ENCODE data around the gene FLT3LG. TPM values are rescaled to one million over a fixed set of nuclear protein-coding genes. Genes with fewer than 3 reads are reported as not detected.

The FLT3LG gene
- total and polyA plus RNA-seq, 3 experiments from 2014 or later, result 63.9 to 148 (median 71.5) TPM

DNA sequence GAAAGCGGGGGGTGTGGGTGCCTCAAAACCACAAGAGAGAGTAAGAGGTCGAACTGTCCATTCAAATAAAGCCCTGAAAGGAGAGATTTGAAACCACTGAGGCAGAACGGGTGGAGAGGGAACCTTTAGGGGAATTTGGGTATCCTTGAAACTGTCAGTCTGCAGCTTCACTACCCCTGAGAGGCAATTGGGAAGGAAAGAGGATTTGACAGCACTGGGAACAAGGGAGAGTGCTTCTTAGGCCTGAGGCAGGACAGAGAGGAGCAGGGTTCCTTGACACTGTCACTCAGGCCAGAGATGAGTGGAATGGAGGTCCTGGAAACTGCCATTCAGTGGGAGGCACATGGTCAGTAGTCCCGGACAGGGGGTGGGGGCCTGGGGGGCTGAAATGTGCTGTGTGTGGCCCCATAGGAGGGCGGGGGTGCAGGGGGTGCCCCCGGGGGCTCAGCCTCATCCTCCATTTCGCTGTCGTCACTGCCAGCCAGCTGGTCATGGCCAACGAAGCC lies 43.8 kb upstream of the FLT3LG start:
- Histone ChIP-seq H3K36me3 (ENCODE audit: insufficient read depth, low read length) (no peaks in the 10 kb centered on the region), H3K4me1 (ENCODE audit: insufficient read depth, low read length) (peaks cover 27% of the 10 kb centered on the region), H3K9me3 (ENCODE audit: low read length) (no peaks in the 10 kb centered on the region), H3K27me3 (ENCODE audit: insufficient read depth, low read length, poor library complexity, severe bottlenecking) (peaks cover 91% of the 10 kb centered on the region), H3K4me3 (ENCODE audit: low read length) (no peak overlapping the region), H3K27ac (ENCODE audit: low read depth, low read length) (no peak overlapping the region)
- Mint-ChIP-seq H3K27me3 (peaks cover 74 to 93% of the 10 kb centered on the region in 2 donors), H3K4me1 (peaks cover 36 to 59% (median 41%) of the 10 kb centered on the region in 3 donors), H3K4me3 (no peak overlapping the region), H3K36me3 (peaks cover 0 to 4% (median 0%) of the 10 kb centered on the region in 3 donors), H3K9me3 (peaks cover 0 to 3% (median 0%) of the 10 kb centered on the region in 5 donors), H3K27ac (peak overlapping the region in 1 of 8 donors; percentile 27)
- no peak for DNase-seq
- POLR2A ChIA-PET, result no interaction called here
- CTCF ChIA-PET, result interaction anchor here (1.3 kb wide), 1 partner anchor 37 kb away, joined by 4 read pairs; no protein-coding TSS in a partner anchor

DNA sequence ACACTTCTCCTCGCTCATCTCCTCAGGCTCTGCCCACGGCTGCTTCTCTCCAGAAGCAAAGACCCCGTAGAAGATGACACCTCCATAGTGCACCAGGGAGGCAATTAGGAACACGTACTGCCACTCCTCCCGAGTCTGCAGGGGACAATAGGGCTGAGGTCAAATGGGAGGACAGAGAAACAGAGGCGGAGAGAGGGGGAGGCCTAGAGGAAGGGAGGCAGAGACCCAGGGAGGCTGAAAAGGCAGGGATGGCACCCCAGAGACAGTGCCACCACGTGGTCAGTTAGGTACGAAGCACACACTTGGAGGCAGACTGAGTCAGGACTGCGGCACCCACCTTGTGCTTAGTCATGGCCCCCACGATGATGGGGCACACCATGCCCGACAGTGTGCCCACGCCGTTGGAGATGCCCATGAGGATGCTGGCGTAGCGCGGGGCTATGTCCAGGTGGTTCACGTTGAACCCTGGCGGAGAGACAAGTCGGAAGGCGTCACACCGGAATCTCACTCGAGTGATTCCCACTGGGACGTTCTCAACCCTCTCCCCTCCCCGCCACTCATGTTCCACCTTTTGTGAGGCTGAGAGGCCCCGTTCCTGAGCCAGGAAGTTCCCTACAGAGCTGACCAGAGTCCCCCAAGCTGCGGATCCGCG lies 43.2 kb upstream of the FLT3LG start:
- Mint-ChIP-seq H3K27ac (peak overlapping the region in 1 of 8 donors; percentile 27), H3K4me3 (peak overlapping the region in 1 of 7 donors; percentile 52), H3K9me3 (peaks cover 0 to 3% (median 0%) of the 10 kb centered on the region in 5 donors), H3K36me3 (peaks cover 0 to 4% (median 0%) of the 10 kb centered on the region in 3 donors), H3K4me1 (peaks cover 34 to 53% (median 35%) of the 10 kb centered on the region in 3 donors), H3K27me3 (peaks cover 74 to 93% of the 10 kb centered on the region in 2 donors)
- POLR2A ChIA-PET, result no interaction called here
- Histone ChIP-seq H3K4me3 (ENCODE audit: low read length) (no peak overlapping the region), H3K9me3 (ENCODE audit: low read length) (no peaks in the 10 kb centered on the region), H3K36me3 (ENCODE audit: insufficient read depth, low read length) (no peaks in the 10 kb centered on the region), H3K27me3 (ENCODE audit: insufficient read depth, low read length, poor library complexity, severe bottlenecking) (peaks cover 85% of the 10 kb centered on the region), H3K27ac (ENCODE audit: low read depth, low read length) (peak overlapping the region; percentile 12), H3K4me1 (ENCODE audit: insufficient read depth, low read length) (peaks cover 25% of the 10 kb centered on the region)
- CTCF ChIA-PET, result interaction anchor here (1.4 kb wide), 1 partner anchor 39 kb away, joined by 3 read pairs; no protein-coding TSS in a partner anchor
- no peak for DNase-seq

DNA sequence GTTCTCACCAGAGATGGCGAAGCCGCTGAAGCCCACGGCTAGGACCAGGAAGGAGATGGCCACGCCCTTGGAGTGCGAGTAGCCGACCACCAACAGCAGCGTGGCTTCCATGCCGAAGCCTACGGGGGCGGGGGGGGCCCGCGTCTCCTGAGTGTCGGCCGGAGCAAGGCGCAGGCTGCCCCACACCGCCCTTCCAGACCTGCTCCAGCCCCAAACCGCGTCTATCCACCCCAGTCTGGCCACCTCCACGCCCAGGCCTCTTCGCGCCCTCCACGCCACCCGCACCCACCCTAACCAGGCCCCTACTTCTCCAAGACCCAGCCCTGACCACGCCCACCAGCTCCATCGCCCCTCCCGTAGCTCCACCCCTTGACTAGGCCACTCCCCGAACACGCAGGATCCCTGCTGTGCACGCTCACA lies 42.7 kb upstream of the FLT3LG start:
- no peak overlapping the region for H3K27ac Mint-ChIP-seq
- ChIA-PET CTCF (interaction anchor here (1.4 kb wide), 1 partner anchor 39 kb away, joined by 3 read pairs; no protein-coding TSS in a partner anchor), POLR2A (no interaction called here)
- H3K9me3 Mint-ChIP-seq, result peaks cover 0 to 3% (median 0%) of the 10 kb centered on the region in 5 donors
- Histone ChIP-seq H3K27ac (ENCODE audit: low read depth, low read length) (peak overlapping the region; percentile 12), H3K9me3 (ENCODE audit: low read length) (no peaks in the 10 kb centered on the region), H3K27me3 (ENCODE audit: insufficient read depth, low read length, poor library complexity, severe bottlenecking) (peaks cover 80% of the 10 kb centered on the region), H3K4me1 (ENCODE audit: insufficient read depth, low read length) (peaks cover 20% of the 10 kb centered on the region), H3K36me3 (ENCODE audit: insufficient read depth, low read length) (no peaks in the 10 kb centered on the region), H3K4me3 (ENCODE audit: low read length) (no peak overlapping the region)
- peaks cover 0 to 4% (median 0%) of the 10 kb centered on the region in 3 donors for H3K36me3 Mint-ChIP-seq
- peaks cover 33 to 53% (median 35%) of the 10 kb centered on the region in 3 donors for H3K4me1 Mint-ChIP-seq
- peak overlapping the region in 1 of 7 donors; percentile 26 for H3K4me3 Mint-ChIP-seq
- peaks cover 74 to 93% of the 10 kb centered on the region in 2 donors for H3K27me3 Mint-ChIP-seq
- DNase-seq, result peak in 1 of 5 donors; percentile 59

DNA sequence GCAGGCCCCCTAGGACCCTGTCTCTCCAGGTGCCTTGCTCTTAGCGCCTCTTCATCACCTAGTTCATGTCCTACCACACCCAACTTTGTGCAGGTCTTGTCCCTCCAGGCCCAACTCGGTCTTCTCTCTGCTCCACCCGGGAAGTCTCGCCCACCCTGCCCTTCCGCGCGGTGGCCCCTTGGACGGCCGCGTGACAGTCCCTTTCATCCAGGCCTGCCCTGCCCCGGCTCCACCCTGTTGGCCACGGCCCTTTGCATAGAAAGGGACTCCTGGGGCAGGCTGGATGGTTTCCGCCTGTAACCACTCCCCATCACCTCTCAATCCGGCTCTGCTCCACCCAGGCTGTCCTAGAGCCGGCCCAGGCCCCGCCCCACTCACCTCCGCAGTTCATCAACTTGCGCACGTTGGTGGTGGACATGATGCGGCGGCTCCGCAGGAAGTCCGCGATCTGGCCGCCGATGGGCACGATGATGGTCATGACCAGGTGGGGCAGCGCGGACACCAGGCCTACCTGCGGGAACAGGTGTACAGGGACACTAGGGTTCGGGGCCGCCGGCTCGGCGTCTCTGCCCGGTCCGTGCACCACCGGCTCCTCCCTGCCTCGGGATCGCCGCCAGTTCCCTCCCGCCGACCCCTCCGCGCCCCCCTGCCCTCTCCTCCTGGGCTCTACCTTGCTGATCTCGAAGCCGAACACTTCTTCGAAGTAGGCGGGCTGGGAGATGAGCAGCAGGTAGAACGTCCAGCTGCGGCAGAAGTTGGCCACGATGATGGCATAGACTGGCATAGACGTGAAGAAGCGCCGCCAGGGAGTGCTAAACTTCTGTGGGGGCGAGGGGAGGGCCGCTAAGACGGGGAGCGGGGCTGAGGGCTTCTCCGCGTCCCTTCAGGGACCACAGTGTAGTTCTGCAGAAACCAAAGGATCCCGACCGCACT lies 41.6 kb upstream of the FLT3LG start:
- peaks cover 0 to 4% (median 0%) of the 10 kb centered on the region in 3 donors for H3K36me3 Mint-ChIP-seq
- Histone ChIP-seq H3K27ac (ENCODE audit: low read depth, low read length) (no peak overlapping the region), H3K4me3 (ENCODE audit: low read length) (no peak overlapping the region), H3K9me3 (ENCODE audit: low read length) (no peaks in the 10 kb centered on the region), H3K36me3 (ENCODE audit: insufficient read depth, low read length) (no peaks in the 10 kb centered on the region), H3K4me1 (ENCODE audit: insufficient read depth, low read length) (peaks cover 19% of the 10 kb centered on the region), H3K27me3 (ENCODE audit: insufficient read depth, low read length, poor library complexity, severe bottlenecking) (peaks cover 79% of the 10 kb centered on the region)
- H3K4me1 Mint-ChIP-seq, result peaks cover 27 to 49% (median 29%) of the 10 kb centered on the region in 3 donors
- H3K27me3 Mint-ChIP-seq, result peaks cover 73 to 93% of the 10 kb centered on the region in 2 donors
- ChIA-PET CTCF (interaction anchor here (1.4 kb wide), 1 partner anchor 38 kb away, joined by 3 read pairs; no protein-coding TSS in a partner anchor), POLR2A (interaction anchor here (0.6 kb wide), 1 partner anchor 151 kb away, joined by 3 read pairs; no protein-coding TSS in a partner anchor)
- peak overlapping the region in 2 of 8 donors; percentile 19 to 32 for H3K27ac Mint-ChIP-seq
- H3K4me3 Mint-ChIP-seq, result peak overlapping the region in 3 of 7 donors; percentile 19 to 68 (median 52)
- H3K9me3 Mint-ChIP-seq, result peaks cover 0 to 3% (median 0%) of the 10 kb centered on the region in 5 donors
- DNase-seq, result peak in 1 of 5 donors; percentile 20

DNA sequence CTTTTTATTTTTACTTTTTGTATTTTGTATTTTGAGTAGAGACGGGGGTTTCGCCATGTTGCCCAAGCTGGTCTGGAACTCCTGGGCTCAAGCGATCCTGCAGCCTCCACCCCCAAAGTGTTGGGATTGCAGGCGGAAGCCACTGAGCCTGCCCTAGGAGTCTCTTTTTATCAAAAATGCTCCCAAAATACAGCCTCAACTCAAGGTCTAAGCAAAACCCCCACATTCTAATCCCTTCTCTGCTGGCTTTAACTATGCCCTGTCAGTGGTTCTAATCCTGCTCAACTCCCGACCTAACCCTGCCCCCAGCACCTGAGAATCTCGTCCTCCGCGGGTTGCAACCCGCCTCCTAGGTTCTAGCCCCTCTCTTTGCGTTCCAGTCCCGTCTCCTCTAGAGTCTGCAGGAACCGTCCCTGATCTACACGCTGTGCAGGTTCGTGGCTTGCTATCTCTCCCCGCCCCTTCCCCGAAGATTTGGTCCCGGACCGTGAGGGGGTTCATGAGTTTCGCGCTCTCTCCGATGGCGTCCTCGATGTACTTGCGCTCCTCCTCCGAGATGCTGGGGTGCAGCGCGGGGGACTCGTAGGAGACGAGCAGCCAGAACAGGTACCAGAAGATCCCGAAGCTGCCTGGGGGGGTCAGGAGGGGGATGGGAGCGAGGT lies 40.6 kb upstream of the FLT3LG start:
- Histone ChIP-seq H3K36me3 (ENCODE audit: insufficient read depth, low read length) (no peaks in the 10 kb centered on the region), H3K27me3 (ENCODE audit: insufficient read depth, low read length, poor library complexity, severe bottlenecking) (peaks cover 83% of the 10 kb centered on the region), H3K4me3 (ENCODE audit: low read length) (no peak overlapping the region), H3K4me1 (ENCODE audit: insufficient read depth, low read length) (peaks cover 11% of the 10 kb centered on the region), H3K9me3 (ENCODE audit: low read length) (no peaks in the 10 kb centered on the region), H3K27ac (ENCODE audit: low read depth, low read length) (no peak overlapping the region)
- peaks cover 0 to 3% (median 0%) of the 10 kb centered on the region in 5 donors for H3K9me3 Mint-ChIP-seq
- no peak for DNase-seq
- peaks cover 0 to 4% (median 0%) of the 10 kb centered on the region in 3 donors for H3K36me3 Mint-ChIP-seq
- peak overlapping the region in 1 of 8 donors; percentile 63 for H3K27ac Mint-ChIP-seq
- H3K4me3 Mint-ChIP-seq, result peak overlapping the region; percentile 4 to 78 (median 44)
- ChIA-PET CTCF (no interaction called here), POLR2A (no interaction called here)
- peaks cover 23 to 43% (median 26%) of the 10 kb centered on the region in 3 donors for H3K4me1 Mint-ChIP-seq
- H3K27me3 Mint-ChIP-seq, result peaks cover 75 to 95% of the 10 kb centered on the region in 2 donors

DNA sequence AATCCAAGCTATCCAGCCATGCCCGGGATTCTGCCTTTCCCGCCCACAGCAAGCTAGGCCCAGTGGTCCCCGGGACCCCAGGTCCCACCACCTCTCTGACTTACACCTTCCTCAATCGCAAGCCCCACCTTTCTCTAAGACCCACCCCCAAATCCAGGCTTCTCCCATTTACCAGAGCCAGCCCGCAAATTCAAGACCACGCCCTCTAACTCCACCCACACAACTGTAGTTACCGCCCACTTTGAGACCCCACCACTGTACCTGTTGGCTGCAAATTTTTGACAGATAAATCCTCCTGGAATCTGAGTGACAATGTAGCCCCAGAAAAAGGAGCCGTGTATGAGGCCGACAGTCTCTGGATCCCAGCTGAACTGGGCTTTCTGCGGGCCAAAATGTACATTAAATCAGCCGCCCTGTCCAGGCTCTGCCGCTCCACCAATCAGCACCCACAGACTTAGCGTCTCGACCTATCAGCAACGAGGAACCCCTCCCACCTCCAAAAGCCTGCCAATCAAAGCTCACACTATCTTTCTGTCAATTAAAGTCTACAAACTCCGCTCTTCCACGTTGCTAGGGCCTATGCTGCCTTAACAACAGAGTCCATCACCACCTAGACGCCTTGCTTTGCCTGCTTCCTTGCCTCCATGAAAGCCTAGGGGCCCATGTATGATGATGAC lies 39.0 kb upstream of the FLT3LG start:
- Mint-ChIP-seq H3K4me1 (peaks cover 19 to 38% (median 26%) of the 10 kb centered on the region in 3 donors), H3K27ac (peak overlapping the region in 2 of 8 donors; percentile 23 to 24), H3K9me3 (peaks cover 0 to 3% (median 0%) of the 10 kb centered on the region in 5 donors), H3K36me3 (peaks cover 0 to 4% (median 0%) of the 10 kb centered on the region in 3 donors), H3K27me3 (peaks cover 78 to 96% of the 10 kb centered on the region in 2 donors), H3K4me3 (peak overlapping the region in 1 of 7 donors; percentile 68)
- Histone ChIP-seq H3K4me1 (ENCODE audit: insufficient read depth, low read length) (peaks cover 7% of the 10 kb centered on the region), H3K9me3 (ENCODE audit: low read length) (no peaks in the 10 kb centered on the region), H3K36me3 (ENCODE audit: insufficient read depth, low read length) (no peaks in the 10 kb centered on the region), H3K27me3 (ENCODE audit: insufficient read depth, low read length, poor library complexity, severe bottlenecking) (peaks cover 82% of the 10 kb centered on the region), H3K27ac (ENCODE audit: low read depth, low read length) (no peak overlapping the region), H3K4me3 (ENCODE audit: low read length) (no peak overlapping the region)
- ChIA-PET POLR2A (interaction anchor here (0.5 kb wide), 1 partner anchor 35 kb away, joined by 8 read pairs; no protein-coding TSS in a partner anchor), CTCF (interaction anchor here (1.3 to 1.9 kb wide), 2 partner anchors 10 to 43 kb away, joined by 4 read pairs; no protein-coding TSS in a partner anchor)
- DNase-seq, result no peak

All from CD8-positive, alpha-beta memory T cell (primary cell).